UCSD-AML1 (cell line): ENCODE results near the gene JDP2.

Source experiments
- DNase-seq: peaks from one replicate; lab custom pipeline; 2025; ENCODE audit not compliant: unreplicated experiment; lab: John Stamatoyannopoulos, UW

Gene JDP2

GRCh38 chr14:75435473-75435872 lies 7.7 kb downstream of the JDP2 start:
- DNase-seq = no peak

- DNase-seq = no peak
Observed at GRCh38 chr14:75437201-75438143, 9.7 kb downstream of the JDP2 start.

- DNase-seq = no peak
Observed at GRCh38 chr14:75438486-75439080, 10.8 kb downstream of the JDP2 start.

- no peak for DNase-seq
Observed at GRCh38 chr14:75439989-75440388, 12.2 kb downstream of the JDP2 start.

GRCh38 chr14:75440733-75441477 lies 13.1 kb downstream of the JDP2 start:
- DNase-seq = no peak

GRCh38 chr14:75441728-75442127 lies 13.9 kb downstream of the JDP2 start:
- DNase-seq = no peak

- no peak for DNase-seq
Observed at GRCh38 chr14:75442166-75442565, 14.3 kb downstream of the JDP2 start.

- DNase-seq = no peak
Observed at GRCh38 chr14:75442642-75443041, 14.8 kb downstream of the JDP2 start.

- no peak for DNase-seq
Observed at GRCh38 chr14:75443203-75443969, 15.6 kb downstream of the JDP2 start.

GRCh38 chr14:75445236-75445635 lies 17.4 kb downstream of the JDP2 start:
- DNase-seq = no peak

GRCh38 chr14:75445963-75446362 lies 18.1 kb downstream of the JDP2 start:
- no peak for DNase-seq

- peak; percentile 23 for DNase-seq
Observed at GRCh38 chr14:75446447-75446846, 18.6 kb downstream of the JDP2 start.

- DNase-seq = no peak
Observed at GRCh38 chr14:75448209-75448608, 20.4 kb downstream of the JDP2 start.

GRCh38 chr14:75449036-75449435 lies 21.2 kb downstream of the JDP2 start:
- no peak for DNase-seq

- no peak for DNase-seq
Observed at GRCh38 chr14:75449696-75450095, 21.9 kb downstream of the JDP2 start.

GRCh38 chr14:75450381-75451276 lies 22.8 kb downstream of the JDP2 start:
- no peak for DNase-seq

- no peak for DNase-seq
Observed at GRCh38 chr14:75452324-75452723, 24.5 kb downstream of the JDP2 start.

GRCh38 chr14:75452900-75453816 lies 25.3 kb downstream of the JDP2 start:
- no peak for DNase-seq
